ENCODE measurements around the gene CNBD2.
"Not testable (repeated sequence)": the region's sequence is repeated elsewhere in the genome, so short reads cannot be mapped to it uniquely, and the experiment has no call there.

Gene CNBD2

GRCh38 chr20:36034875-36035274 lies 66.5 kb downstream of the CNBD2 start:
- FAIRE-seq: no peak
- DNase-seq (ENCODE audit: insufficient read length): no peak
- TF ChIP-seq POLR2A (IDR thresholded peaks at IDR 0.05; ENCODE audit: low read depth, low read length) (no peak), TAF1 (IDR thresholded peaks at IDR 0.05; ENCODE audit: borderline replicate concordance, low read depth, low read length) (no peak), POLR2AphosphoS5 (IDR thresholded peaks at IDR 0.05; ENCODE audit: low read depth, low read length) (no peak)

- DNase-seq (ENCODE audit: insufficient read length) (no peak), FAIRE-seq (no peak)
- no peak for TF ChIP-seq TAF1 (IDR thresholded peaks at IDR 0.05; ENCODE audit: borderline replicate concordance, low read depth, low read length)
- no peak for TF ChIP-seq POLR2A (IDR thresholded peaks at IDR 0.05; ENCODE audit: low read depth, low read length)
- no peak for TF ChIP-seq POLR2AphosphoS5 (IDR thresholded peaks at IDR 0.05; ENCODE audit: low read depth, low read length)
Measured at GRCh38 chr20:36035745-36036144, 67.4 kb downstream of the CNBD2 start.

- DNase-seq (ENCODE audit: insufficient read length) (no peak), FAIRE-seq (no peak)
- TF ChIP-seq TAF1 (IDR thresholded peaks at IDR 0.05; ENCODE audit: borderline replicate concordance, low read depth, low read length) (no peak), POLR2A (IDR thresholded peaks at IDR 0.05; ENCODE audit: low read depth, low read length) (no peak), POLR2AphosphoS5 (IDR thresholded peaks at IDR 0.05; ENCODE audit: low read depth, low read length) (no peak)
Measured at GRCh38 chr20:36036688-36037087, 68.3 kb downstream of the CNBD2 start.

GRCh38 chr20:36040571-36040970 lies 72.2 kb downstream of the CNBD2 start:
- no peak for DNase-seq (ENCODE audit: insufficient read length)
- FAIRE-seq: peak; percentile 56
- TF ChIP-seq POLR2AphosphoS5 (IDR thresholded peaks at IDR 0.05; ENCODE audit: low read depth, low read length) (no peak), TAF1 (IDR thresholded peaks at IDR 0.05; ENCODE audit: borderline replicate concordance, low read depth, low read length) (no peak), POLR2A (IDR thresholded peaks at IDR 0.05; ENCODE audit: low read depth, low read length) (no peak)

- no peak for FAIRE-seq
- TF ChIP-seq POLR2A (IDR thresholded peaks at IDR 0.05; ENCODE audit: low read depth, low read length): no peak
- TF ChIP-seq POLR2AphosphoS5 (IDR thresholded peaks at IDR 0.05; ENCODE audit: low read depth, low read length): no peak
- no peak for TF ChIP-seq TAF1 (IDR thresholded peaks at IDR 0.05; ENCODE audit: borderline replicate concordance, low read depth, low read length)
- DNase-seq (ENCODE audit: insufficient read length): no peak
Measured at GRCh38 chr20:36043441-36043840, 75.1 kb downstream of the CNBD2 start.

- DNase-seq (ENCODE audit: insufficient read length) (no peak), FAIRE-seq (no peak)
- TF ChIP-seq POLR2A (IDR thresholded peaks at IDR 0.05; ENCODE audit: low read depth, low read length) (no peak), POLR2AphosphoS5 (IDR thresholded peaks at IDR 0.05; ENCODE audit: low read depth, low read length) (no peak; the same call in 1 of the 2 replicates), TAF1 (IDR thresholded peaks at IDR 0.05; ENCODE audit: borderline replicate concordance, low read depth, low read length) (no peak)
Measured at GRCh38 chr20:36043892-36044515, 75.6 kb downstream of the CNBD2 start.

DNA sequence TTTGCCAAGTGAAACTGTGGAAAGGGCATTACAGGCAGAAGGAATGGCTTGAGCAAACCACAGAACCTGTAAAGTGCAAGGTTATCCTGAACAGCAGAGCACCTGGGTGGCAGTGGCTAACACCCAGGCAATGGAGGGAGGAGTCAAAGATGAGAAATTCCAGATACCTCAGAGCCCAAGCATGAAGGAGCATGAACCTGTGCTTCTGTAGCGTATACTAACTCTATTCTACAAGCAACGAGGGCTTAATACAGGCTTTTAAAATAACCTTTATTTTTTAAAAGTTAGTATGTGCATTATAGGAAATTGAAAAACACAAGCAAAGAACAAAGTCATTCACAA lies 77.0 kb downstream of the CNBD2 start:
- TF ChIP-seq TAF1 (IDR thresholded peaks at IDR 0.05; ENCODE audit: borderline replicate concordance, low read depth, low read length) (no peak), POLR2A (IDR thresholded peaks at IDR 0.05; ENCODE audit: low read depth, low read length) (peak; percentile 37; the same call in 1 of the 2 replicates), POLR2AphosphoS5 (IDR thresholded peaks at IDR 0.05; ENCODE audit: low read depth, low read length) (no peak)
- no peak for DNase-seq (ENCODE audit: insufficient read length)
- FAIRE-seq: no peak

DNA sequence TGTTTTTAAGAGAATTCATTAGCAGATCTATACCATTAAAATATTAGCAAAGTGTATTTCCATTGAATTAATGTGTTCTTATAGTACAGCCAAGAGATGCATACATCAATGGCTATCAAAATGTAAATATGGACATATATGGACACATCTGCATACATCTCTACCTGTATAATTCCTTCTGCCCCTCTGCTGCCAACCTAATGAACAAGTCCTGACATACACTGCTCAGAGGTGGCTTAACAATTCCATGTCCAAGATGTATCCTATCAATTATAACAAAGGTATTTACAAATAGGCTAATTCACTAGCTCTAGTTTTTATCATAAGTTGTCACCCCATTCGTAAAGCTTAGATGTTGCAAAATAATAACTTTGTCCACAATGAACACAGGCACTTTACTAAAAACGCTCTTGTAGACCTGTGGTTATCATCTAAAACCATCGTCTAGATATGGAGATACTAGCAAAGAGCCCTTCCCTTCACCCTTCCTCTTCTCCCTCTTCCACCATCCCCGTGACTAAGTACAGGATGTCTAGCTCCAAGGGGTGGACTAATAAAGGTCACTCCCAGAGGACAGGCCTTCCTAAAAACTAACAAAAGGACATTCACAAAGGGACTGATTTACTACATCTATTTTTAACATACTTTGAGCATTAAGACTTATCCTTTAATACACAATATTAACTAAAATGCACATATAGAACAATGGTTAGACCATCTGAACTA lies 77.8 kb downstream of the CNBD2 start:
- not testable (repeated sequence) for DNase-seq (ENCODE audit: insufficient read length); FAIRE-seq

DNA sequence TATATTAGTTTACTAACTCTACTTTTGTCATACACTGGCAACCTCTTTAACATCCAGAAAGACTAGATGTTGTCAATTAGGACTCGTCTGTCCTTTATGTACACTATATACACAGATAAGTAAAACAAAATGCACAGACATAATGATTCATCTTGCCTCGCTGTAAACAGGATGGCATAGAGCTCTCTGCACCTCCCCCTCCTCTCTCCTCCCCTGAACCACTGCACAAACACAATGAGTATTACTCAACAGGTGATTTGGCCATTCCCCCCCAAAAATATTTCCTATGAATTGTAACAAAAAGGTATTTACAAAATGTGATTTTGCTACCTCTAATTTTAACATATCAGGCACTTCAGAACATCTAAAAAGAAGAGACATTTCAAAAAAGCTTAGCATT lies 81.0 kb downstream of the CNBD2 start:
- FAIRE-seq: not testable (repeated sequence)

GRCh38 chr20:36050436-36051317 lies 82.3 kb downstream of the CNBD2 start:
- TF ChIP-seq POLR2A (IDR thresholded peaks at IDR 0.05; ENCODE audit: low read depth, low read length): peak; percentile 98
- TF ChIP-seq POLR2AphosphoS5 (IDR thresholded peaks at IDR 0.05; ENCODE audit: low read depth, low read length): peak; percentile 98
- TF ChIP-seq TAF1 (IDR thresholded peaks at IDR 0.05; ENCODE audit: borderline replicate concordance, low read depth, low read length): peak; percentile 97
- FAIRE-seq (no peak), DNase-seq (ENCODE audit: insufficient read length) (peak; percentile 90)

More for the DNA sequence above, 81.0 kb downstream of the CNBD2 start:
- DNase-seq (ENCODE audit: insufficient read length): not testable (repeated sequence)

- FAIRE-seq (no peak), DNase-seq (ENCODE audit: insufficient read length) (no peak)
- TF ChIP-seq POLR2AphosphoS5 (IDR thresholded peaks at IDR 0.05; ENCODE audit: low read depth, low read length) (no peak), TAF1 (IDR thresholded peaks at IDR 0.05; ENCODE audit: borderline replicate concordance, low read depth, low read length) (no peak), POLR2A (IDR thresholded peaks at IDR 0.05; ENCODE audit: low read depth, low read length) (no peak)
Measured at GRCh38 chr20:36051318-36052116, 83.1 kb downstream of the CNBD2 start.

Data from GM12892 (cell line).